Heart left ventricle (tissue), 16 donors: ENCODE measurements around the gene PRDM11. TPM values are rescaled to one million over a fixed set of nuclear protein-coding genes. Genes with fewer than 3 reads are reported as not detected.
A peak's percentile ranks its signal among the peaks of the same experiment; 100 is the strongest.

Experiments
- ATAC-seq, 4 donors: fragments of 200-7000 bp; cut with Tn5 transposase; one replicate each; pipeline ENCODE4 v1.9.1; 2020 to 2022; ENCODE audit warnings: moderate library complexity in 4 of 4, mild to moderate bottlenecking in 3 of 4, moderate number of reproducible peaks in 1 of 4
- DNase-seq, 5 donors: peaks; one replicate each; pipeline ENCODE4 v3.0.0-alpha.2; 2020
- H3K27ac ChIP-seq, 12 donors: fragments of 200-600 bp; sonication (generic) in 4 of 12; one replicate each; pipeline versions ENCODE4 v1.5.0 to v1.8.0; 2016 to 2022; ENCODE audit warnings: mild to moderate bottlenecking in 2 of 12
- H3K27me3 ChIP-seq, 9 donors: fragments of 200-600 bp; sonication (generic) in 2 of 9; one replicate each; pipeline versions ENCODE4 v1.5.1 to v1.8.0; 2016 to 2022; ENCODE audit warnings: mild to moderate bottlenecking in 3 of 9
- H3K36me3 ChIP-seq, 9 donors: fragments of 200-600 bp; sonication (generic) in 2 of 9; one replicate each; pipeline versions ENCODE4 v1.5.0 to v1.8.0; 2018 to 2022; ENCODE audit warnings: mild to moderate bottlenecking in 2 of 9
- H3K4me1 ChIP-seq, 12 donors: fragments of 200-600 bp; sonication (generic) in 4 of 12; one replicate each; pipeline versions ENCODE4 v1.5.0 to v1.8.0; 2016 to 2022; ENCODE audit warnings: mild to moderate bottlenecking in 3 of 12
- H3K4me3 ChIP-seq, 12 donors: fragments of 200-600 bp; sonication (generic) in 4 of 12; one replicate each; pipeline versions ENCODE4 v1.5.0 to v1.8.0; 2017 to 2022; ENCODE audit warnings: mild to moderate bottlenecking in 9 of 12, moderate library complexity in 4 of 12
- H3K9me3 ChIP-seq, 12 donors: fragments of 200-600 bp; sonication (generic) in 4 of 12; one replicate each; pipeline versions ENCODE4 v1.5.0 to v1.8.0; 2016 to 2022; ENCODE audit warnings: mild to moderate bottlenecking in 1 of 12
- POLR2A ChIP-seq, 2 donors: fragments of 450-650 bp; IDR thresholded peaks; one replicate each; pipeline ENCODE4 v1.6.1; 2017; ENCODE audit warnings: antibody characterized with exemption in 2 of 2, mild to moderate bottlenecking in 2 of 2, moderate library complexity in 2 of 2
- WGBS, 4 donors: extraction: QIAGEN DNeasy Blood & Tissue Kit in 2 of 4; methylation state at CpG; one replicate each; pipeline versions ENCODE4 v1.1.5 to v1.1.7; 2013 to 2018; 5-methylcytosine and 5-hydroxymethylcytosine counted together
- intact Hi-C, 10 donors: fragments of 100-400 bp; cut with DNase I; formaldehyde crosslinking; loops; one replicate each; pipeline versions ENCODE4 v1.11.1 to v1.14.2; 2022
- polyA plus RNA-seq, 2 donors: library from polyadenylated mRNA; stranded (reverse); fragments of 200-250 nt; gene quantifications; one replicate each; pipeline ENCODE4 v1.2.3, GENCODE V29; 2013
- total RNA-seq, 9 donors: library from RNA; depleted of rRNA in 2 of 9; stranded (reverse); fragments of >200 nt in 2 of 9; fragmentation: NEBNext Ultra II Directional in 3 of 9; extraction: Animal tissue kit (Norgen Biotek cat#: 25700) in 3 of 9; gene quantifications; one replicate each; pipeline versions ENCODE4 v1.1.0 to v1.2.4, GENCODE V29; 2016 to 2023
- TF ChIP-seq, protein P1 (sequence below), 12 donors: fragments of 200-600 bp; sonication (generic) in 4 of 12; IDR thresholded peaks; one replicate each; pipeline versions ENCODE4 v1.5.0 to v1.8.0; 2018 to 2022; ENCODE audit warnings: antibody characterized with exemption in 12 of 12, mild to moderate bottlenecking in 5 of 12
- donor health status: ischemic (EF 13 %, LVEDD 7.1; RV severe dilation, severe dysfunction).
- donor health status: healthy with polysubstance abuse.
- donor health status: DM: no; HTN: yes; CAD: no.
- donor health status: DM: no; HTN: no; CAD: no.
- donor health status: ischemic (EF 25% LVEDD 6.9; RV normal size, moderate dysfunction).
- donor health status: ischemic (EF 25% LVEDD 5.7; RV mildly dilated, moderate dysfunction).
- donor health status: healthy.
- donor health status: DM: yes; HTN: yes; CAD: no.
- donor health status: ischemic (EF 35%, LVEDD 5.7; RV mildly dilated, moderate dysfunction).
- donor health status: nonischemic (EF 11% LVEDD 7.7; RV severe dilation, severe dysfunction).
- donor health status: DM: yes; HTN: yes; CAD: no.
- donor health status: PGD.
- donor health status: ischemic (EF 29% LVEDD 5.4; RV normal size, mild dysfunction).
- donor health status: nonischemic (EF 23%, LVEDD 6.1; RV moderate dilation, normal function).

Gene PRDM11
- total and polyA plus RNA-seq, 11 donors, result 4.5 to 29.6 (median 18.2) TPM

DNA sequence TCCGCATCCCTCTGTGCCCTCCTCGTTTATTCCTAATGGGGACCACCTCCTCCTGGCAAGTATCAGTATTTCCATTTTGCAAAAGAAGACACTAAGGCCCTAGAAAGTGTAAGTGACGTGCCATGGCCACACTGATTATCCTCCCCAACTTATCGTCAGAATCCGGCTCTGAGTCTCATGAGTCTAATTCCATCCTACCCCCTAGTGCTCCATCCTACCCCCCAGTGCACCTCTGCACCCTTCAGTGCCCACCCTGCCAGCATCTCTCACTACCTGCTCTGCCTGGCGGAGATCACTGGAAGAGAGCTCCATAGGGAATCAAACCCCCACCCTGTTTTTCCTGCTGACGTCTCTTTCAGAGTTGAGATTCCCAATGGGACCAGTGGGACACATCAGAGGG is 31.8 kb downstream of the PRDM11 start:
- Histone ChIP-seq H3K27ac (peak overlapping the region in 4 of 12 donors; percentile 86 to 95 (median 92)), H3K4me1 (peaks cover 0 to 48% (median 24%) of the 10 kb centered on the region in 12 donors), H3K4me3 (no peak overlapping the region), H3K36me3 (peaks cover 0 to 13% (median 3%) of the 10 kb centered on the region in 9 donors), H3K9me3 (no peaks in the 10 kb centered on the region), H3K27me3 (peaks cover 0 to 12% (median 0%) of the 10 kb centered on the region in 9 donors)
- ATAC-seq, result no peak
- intact Hi-C loops, result no loop called here
- no peak for DNase-seq
- 82 to 84% (median 84%) methylated on average over 7 of the region's 7 CpGs for WGBS, 4 donors
- no peak for TF ChIP-seq POLR2A (IDR thresholded peaks at IDR 0.05)
- TF ChIP-seq, protein P1, sequence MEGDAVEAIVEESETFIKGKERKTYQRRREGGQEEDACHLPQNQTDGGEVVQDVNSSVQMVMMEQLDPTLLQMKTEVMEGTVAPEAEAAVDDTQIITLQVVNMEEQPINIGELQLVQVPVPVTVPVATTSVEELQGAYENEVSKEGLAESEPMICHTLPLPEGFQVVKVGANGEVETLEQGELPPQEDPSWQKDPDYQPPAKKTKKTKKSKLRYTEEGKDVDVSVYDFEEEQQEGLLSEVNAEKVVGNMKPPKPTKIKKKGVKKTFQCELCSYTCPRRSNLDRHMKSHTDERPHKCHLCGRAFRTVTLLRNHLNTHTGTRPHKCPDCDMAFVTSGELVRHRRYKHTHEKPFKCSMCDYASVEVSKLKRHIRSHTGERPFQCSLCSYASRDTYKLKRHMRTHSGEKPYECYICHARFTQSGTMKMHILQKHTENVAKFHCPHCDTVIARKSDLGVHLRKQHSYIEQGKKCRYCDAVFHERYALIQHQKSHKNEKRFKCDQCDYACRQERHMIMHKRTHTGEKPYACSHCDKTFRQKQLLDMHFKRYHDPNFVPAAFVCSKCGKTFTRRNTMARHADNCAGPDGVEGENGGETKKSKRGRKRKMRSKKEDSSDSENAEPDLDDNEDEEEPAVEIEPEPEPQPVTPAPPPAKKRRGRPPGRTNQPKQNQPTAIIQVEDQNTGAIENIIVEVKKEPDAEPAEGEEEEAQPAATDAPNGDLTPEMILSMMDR (IDR thresholded peaks at IDR 0.05), result no peak

DNA sequence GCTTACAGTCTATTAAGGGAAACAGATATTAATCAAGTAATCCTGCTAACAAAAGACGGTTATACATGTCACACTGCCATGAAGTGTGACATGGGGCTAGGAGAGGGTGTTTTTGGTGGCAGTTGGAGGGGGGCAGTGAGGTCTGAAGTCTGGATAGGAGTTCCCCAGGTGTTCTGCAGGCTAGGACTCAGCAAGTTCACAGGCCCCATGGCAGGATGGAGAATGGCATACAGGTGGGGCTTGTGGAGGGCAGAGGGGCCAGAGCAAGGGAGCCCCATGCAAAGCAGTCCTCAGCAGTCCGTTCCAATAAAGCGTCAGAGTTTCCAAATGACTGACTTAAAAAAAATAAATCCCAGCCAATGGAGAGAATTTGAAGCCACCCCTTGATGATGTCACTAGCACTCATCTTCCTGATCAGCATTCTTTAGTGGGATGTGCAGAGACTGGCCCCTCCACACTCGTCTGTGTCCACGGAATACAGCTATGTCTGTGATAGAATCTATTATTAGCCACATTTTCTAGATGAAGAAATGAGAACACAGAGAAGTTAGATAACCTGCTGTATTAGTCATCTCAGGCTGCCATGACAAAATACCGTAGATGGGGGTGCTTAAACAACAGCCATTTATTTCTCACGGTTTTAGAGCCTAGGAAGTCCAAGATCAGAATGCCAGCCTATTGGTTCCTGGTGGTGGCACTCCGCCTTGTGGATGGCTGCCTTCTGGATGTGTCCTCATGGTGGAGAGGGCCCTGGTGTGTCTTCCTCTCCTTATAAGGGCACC is 32.6 kb downstream of the PRDM11 start:
- Histone ChIP-seq H3K4me1 (peaks cover 0 to 48% (median 24%) of the 10 kb centered on the region in 12 donors), H3K27ac (peak overlapping the region in 11 of 12 donors; percentile 69 to 95 (median 89)), H3K27me3 (peaks cover 0 to 12% (median 0%) of the 10 kb centered on the region in 9 donors), H3K9me3 (no peaks in the 10 kb centered on the region), H3K36me3 (peaks cover 0 to 21% (median 11%) of the 10 kb centered on the region in 9 donors), H3K4me3 (no peak overlapping the region)
- no peak for DNase-seq
- ATAC-seq, result peak in 2 of 4 donors; percentile 4 to 18
- WGBS, 4 donors, result 59 to 73% (median 64%) methylated on average over 8 of the region's 8 CpGs
- intact Hi-C loops, result no loop called here
- TF ChIP-seq POLR2A (IDR thresholded peaks at IDR 0.05), result no peak
- TF ChIP-seq, protein P1 (IDR thresholded peaks at IDR 0.05), result peak in 1 of 12 donors; percentile 2

DNA sequence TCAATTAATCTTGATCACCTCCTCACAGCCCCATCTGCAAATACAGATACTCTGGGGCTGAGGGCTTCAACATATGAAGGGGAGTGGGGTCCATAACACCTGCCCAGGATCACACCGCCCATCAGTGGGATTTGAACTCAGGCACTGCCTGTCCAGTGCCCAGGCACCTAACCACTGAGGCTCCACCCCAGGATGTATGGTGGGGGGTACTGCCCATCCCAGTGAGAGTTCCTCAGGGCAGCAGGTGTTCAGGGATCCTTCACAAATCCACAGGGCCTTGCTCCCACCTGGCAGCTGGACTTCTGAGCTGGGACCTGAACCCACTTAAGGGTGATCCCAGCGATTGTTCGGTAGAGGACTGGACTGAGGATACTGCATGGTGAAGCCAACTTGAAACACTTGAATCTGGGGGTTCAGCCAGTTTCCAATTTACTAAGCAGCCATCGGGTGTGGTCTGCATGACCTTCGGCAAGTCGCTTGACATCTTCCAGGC is 33.3 kb downstream of the PRDM11 start:
- H3K36me3 ChIP-seq, result peaks cover 0 to 24% (median 12%) of the 10 kb centered on the region in 9 donors
- peak overlapping the region; percentile 62 to 95 (median 88) for H3K27ac ChIP-seq
- H3K9me3 ChIP-seq, result no peaks in the 10 kb centered on the region
- TF ChIP-seq, protein P1 (IDR thresholded peaks at IDR 0.05), result no peak
- intact Hi-C loops, result loop anchor here in 6 of 10 donors (2.0 to 5.0 kb wide), 5 partner anchors 31 to 113 kb away; partner anchors contain the start of gene PRDM11 (in 6 of the 6)
- peaks cover 0 to 12% (median 0%) of the 10 kb centered on the region in 9 donors for H3K27me3 ChIP-seq
- H3K4me3 ChIP-seq, result peak overlapping the region; percentile 33 to 83 (median 64)
- H3K4me1 ChIP-seq, result peaks cover 0 to 48% (median 24%) of the 10 kb centered on the region in 12 donors
- 21 to 52% (median 38%) methylated on average over 4 to 6 of the region's 6 CpGs for WGBS, 4 donors
- no peak for DNase-seq
- no peak for ATAC-seq
